ENCODE data around the gene ATAD5. TPM values are rescaled to one million over a fixed set of nuclear protein-coding genes. Genes with fewer than 3 reads are reported as not detected.

The ATAD5 gene
- total RNA-seq, 4 donors from 2014 or later: 2.5 to 6.7 (median 3.3) TPM

DNA sequence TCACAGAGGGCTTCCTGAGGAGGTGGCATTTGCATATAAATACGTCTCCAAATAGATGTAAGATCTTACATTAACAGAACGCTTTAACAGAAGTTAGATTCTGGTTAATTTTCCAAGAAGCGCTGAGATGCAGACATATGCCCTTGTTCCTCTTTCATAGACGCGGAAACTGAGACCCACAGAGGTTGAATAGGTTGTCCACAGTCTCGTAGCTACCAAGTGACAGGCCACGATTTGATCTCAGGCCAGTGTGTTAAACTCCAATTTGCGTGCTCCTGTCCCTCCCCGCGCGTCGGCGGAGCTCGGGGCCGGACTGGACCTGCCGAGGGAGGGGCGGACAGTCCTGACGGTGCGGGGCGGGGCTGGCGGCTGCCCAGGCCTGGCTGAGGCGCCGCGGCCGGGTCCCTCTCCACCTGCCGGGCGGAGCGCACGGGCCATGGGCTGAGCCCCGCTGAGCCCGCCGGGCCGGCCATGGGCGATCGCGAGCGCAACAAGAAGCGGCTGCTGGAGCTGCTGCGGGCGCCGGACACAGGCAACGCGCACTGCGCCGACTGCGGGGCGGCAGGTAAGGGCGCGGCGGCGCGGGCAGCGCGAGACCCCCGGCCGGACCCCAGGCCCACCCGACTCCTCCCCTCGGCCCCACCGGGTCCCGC is 89.9 kb downstream of the ATAD5 start, which contains the start of gene ADAP2:
Gene ADAP2, plus strand, starts transcription at position 402 of the 653 bp plus-strand sequence. Its CDS starts 70 bp downstream, at position 472.
- H3K9me3 ChIP-seq: no peaks in the 10 kb centered on the region
- TF ChIP-seq, protein P1, sequence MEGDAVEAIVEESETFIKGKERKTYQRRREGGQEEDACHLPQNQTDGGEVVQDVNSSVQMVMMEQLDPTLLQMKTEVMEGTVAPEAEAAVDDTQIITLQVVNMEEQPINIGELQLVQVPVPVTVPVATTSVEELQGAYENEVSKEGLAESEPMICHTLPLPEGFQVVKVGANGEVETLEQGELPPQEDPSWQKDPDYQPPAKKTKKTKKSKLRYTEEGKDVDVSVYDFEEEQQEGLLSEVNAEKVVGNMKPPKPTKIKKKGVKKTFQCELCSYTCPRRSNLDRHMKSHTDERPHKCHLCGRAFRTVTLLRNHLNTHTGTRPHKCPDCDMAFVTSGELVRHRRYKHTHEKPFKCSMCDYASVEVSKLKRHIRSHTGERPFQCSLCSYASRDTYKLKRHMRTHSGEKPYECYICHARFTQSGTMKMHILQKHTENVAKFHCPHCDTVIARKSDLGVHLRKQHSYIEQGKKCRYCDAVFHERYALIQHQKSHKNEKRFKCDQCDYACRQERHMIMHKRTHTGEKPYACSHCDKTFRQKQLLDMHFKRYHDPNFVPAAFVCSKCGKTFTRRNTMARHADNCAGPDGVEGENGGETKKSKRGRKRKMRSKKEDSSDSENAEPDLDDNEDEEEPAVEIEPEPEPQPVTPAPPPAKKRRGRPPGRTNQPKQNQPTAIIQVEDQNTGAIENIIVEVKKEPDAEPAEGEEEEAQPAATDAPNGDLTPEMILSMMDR (IDR thresholded peaks at IDR 0.05): no peak
- TF ChIP-seq POLR2A (IDR thresholded peaks at IDR 0.05): peak in 1 of 4 donors; percentile 58
- 12 to 25% methylated on average over 5 to 9 of the region's 60 CpGs for WGBS, 2 donors

DNA sequence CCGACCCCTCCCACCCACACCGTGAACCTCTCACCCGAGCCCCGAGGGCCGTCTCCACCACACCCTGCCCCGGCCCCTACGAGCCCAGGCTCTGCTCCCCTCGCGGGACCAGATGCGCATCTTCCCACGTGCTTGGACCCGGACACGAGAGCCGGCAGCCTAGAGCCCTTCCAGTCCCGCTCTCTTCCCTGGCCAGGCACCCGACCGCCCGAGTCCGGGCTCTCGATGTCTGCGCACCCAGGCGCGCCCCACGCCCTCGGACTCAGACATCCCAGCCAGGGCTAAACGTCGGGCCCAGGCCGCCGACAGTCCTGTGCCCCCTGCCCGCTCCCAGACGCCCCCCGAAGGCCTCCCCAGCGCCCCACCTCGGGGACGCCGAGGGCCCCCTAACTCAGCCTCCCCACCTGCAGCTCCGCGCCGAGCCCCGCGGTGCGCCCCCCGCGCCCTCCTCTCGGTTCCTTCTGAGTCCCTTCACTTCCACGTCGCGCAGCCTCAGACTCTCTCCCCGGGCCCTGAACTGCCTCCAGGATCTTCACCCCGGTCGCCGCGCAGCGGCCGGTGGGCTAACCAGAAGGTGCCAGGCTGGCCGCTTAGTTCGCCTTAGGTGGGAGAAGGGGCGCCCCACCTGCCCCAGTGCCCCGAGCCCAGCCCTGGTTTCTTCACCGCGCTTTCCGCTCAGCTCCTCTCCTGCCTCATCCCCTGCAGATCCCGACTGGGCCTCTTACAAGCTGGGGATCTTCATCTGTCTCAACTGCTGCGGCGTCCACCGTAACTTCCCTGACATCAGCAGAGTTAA is 90.7 kb downstream of the ATAD5 start:
- peaks cover 16 to 31% (median 20%) of the 10 kb centered on the region in 3 donors for H3K4me1 ChIP-seq
- TF ChIP-seq POLR2A (IDR thresholded peaks at IDR 0.05): peak in 1 of 4 donors; percentile 12
- TF ChIP-seq, protein P1 (IDR thresholded peaks at IDR 0.05): no peak
- peak overlapping the region; percentile 48 to 81 (median 58) for H3K4me3 ChIP-seq
- H3K27me3 ChIP-seq: peaks cover 0 to 62% (median 10%) of the 10 kb centered on the region in 4 donors
- 8 to 33% methylated on average over 8 to 23 of the region's 66 CpGs for WGBS, 2 donors
- H3K36me3 ChIP-seq: no peaks in the 10 kb centered on the region
- H3K27ac ChIP-seq: peak overlapping the region; percentile 32 to 75 (median 53)
- no peak for DNase-seq
- intact Hi-C loops (cut with DNase I): no loop called here
- no peaks in the 10 kb centered on the region for H3K9me3 ChIP-seq

More for the DNA sequence above, 89.9 kb downstream of the ATAD5 start, which contains the start of gene ADAP2:
- peaks cover 0 to 57% (median 10%) of the 10 kb centered on the region in 4 donors for H3K27me3 ChIP-seq
- H3K4me3 ChIP-seq: peak within 1 kb of the TSS; percentile 48 to 81 (median 58)
- intact Hi-C loops (cut with DNase I): no loop called here
- peak within 1 kb of the TSS; percentile 32 to 75 (median 53) for H3K27ac ChIP-seq
- peaks cover 16 to 31% (median 20%) of the 10 kb centered on the region in 3 donors for H3K4me1 ChIP-seq
- DNase-seq: no peak
- H3K36me3 ChIP-seq: no peaks in the 10 kb centered on the region

DNA sequence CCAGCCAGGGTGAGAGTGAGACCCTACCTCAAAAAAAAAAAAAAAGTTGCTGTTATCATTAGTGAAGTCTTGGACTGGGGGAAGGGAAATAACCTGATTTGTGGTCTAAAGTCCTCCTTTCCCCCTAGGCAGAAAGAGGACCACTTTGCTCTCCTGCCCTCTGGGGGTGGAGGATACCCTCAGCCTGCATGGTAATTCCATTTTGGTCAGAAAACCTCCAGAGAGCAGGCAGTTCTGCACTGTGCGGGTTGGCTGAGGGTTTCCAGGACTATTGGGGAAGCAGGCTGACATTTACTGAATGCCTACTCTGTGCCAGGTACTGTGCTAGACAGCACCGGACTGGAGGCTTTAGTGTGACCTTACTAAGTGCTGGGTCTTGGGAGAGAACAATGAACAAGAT is 92.6 kb downstream of the ATAD5 start:
- intact Hi-C loops (cut with DNase I): no loop called here
- no peak overlapping the region for H3K27ac ChIP-seq
- DNase-seq: no peak
- H3K36me3 ChIP-seq: no peaks in the 10 kb centered on the region
- 20 to 71% methylated on average over 1 of the region's 2 CpGs for WGBS, 2 donors
- peaks cover 16 to 31% (median 20%) of the 10 kb centered on the region in 3 donors for H3K4me1 ChIP-seq
- TF ChIP-seq, protein P1 (IDR thresholded peaks at IDR 0.05): no peak
- TF ChIP-seq POLR2A (IDR thresholded peaks at IDR 0.05): no peak
- no peak overlapping the region for H3K4me3 ChIP-seq
- H3K9me3 ChIP-seq: no peaks in the 10 kb centered on the region
- H3K27me3 ChIP-seq: peaks cover 0 to 62% (median 10%) of the 10 kb centered on the region in 4 donors

DNA sequence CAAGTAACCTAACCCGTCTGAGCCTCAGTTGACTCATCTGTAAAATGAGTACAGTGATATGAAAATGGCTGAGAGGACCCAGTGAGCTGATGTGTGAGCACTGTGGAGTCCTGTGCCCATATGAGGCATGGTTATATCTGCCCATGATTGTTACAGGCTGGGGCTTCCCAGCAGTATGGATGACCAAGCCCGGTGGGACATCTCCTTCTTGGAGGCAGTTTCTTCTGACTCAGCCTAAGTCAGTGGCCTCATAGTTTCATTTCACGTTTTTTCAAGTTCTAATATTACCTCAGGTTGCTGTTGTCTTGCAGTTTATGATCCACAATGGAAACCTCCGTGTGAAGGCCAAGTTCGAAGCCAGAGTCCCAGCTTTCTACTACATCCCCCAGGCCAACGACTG is 94.8 kb downstream of the ATAD5 start:
- intact Hi-C loops (cut with DNase I): no loop called here
- no peak for DNase-seq
- Histone ChIP-seq H3K9me3 (no peaks in the 10 kb centered on the region), H3K27me3 (peaks cover 0 to 52% (median 10%) of the 10 kb centered on the region in 4 donors), H3K36me3 (no peaks in the 10 kb centered on the region), H3K27ac (no peak overlapping the region), H3K4me1 (peaks cover 9 to 15% (median 13%) of the 10 kb centered on the region in 3 donors), H3K4me3 (no peak overlapping the region)
- 74 to 79% methylated on average over 6 of the region's 6 CpGs for WGBS, 2 donors
- TF ChIP-seq, protein P1 (IDR thresholded peaks at IDR 0.05): no peak
- no peak for TF ChIP-seq POLR2A (IDR thresholded peaks at IDR 0.05)

DNA sequence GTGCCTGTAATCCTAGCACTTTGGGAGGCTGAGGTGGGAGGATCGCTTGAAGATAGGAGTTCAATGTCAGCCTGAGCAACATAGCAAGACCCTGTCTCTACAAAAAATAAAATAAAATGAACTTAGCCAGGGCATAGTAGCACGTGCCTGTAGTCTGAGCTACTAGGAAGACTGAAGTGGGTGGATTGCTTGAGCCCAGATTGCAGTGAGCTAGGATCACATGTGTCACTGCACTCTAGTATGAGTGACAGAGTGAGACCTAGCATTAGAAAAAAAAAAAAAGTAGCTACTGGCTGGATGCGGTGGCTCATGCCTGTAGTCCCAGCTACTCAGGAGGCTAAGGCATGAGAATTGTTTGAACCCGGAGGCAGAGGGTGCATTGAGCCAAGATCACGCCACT is 96.0 kb downstream of the ATAD5 start:
- H3K4me1 ChIP-seq: peaks cover under 1 to 2% (median 2%) of the 10 kb centered on the region in 3 donors
- no peak overlapping the region for H3K4me3 ChIP-seq
- no peak for DNase-seq
- TF ChIP-seq, protein P1 (IDR thresholded peaks at IDR 0.05): no peak
- H3K36me3 ChIP-seq: no peaks in the 10 kb centered on the region
- WGBS, 2 donors: 88 to 91% methylated on average over 3 to 5 of the region's 5 CpGs
- H3K27ac ChIP-seq: no peak overlapping the region
- peaks cover 0 to 39% (median 2%) of the 10 kb centered on the region in 4 donors for H3K27me3 ChIP-seq
- intact Hi-C loops (cut with DNase I): no loop called here
- no peaks in the 10 kb centered on the region for H3K9me3 ChIP-seq
